ENCODE results near the gene RTF2. TPM values are rescaled to one million over a fixed set of nuclear protein-coding genes. Genes with fewer than 3 reads are reported as not detected.

Gene RTF2
- total RNA-seq, 2 experiments from 2014 or later: 52.7 to 55.2 TPM

DNA sequence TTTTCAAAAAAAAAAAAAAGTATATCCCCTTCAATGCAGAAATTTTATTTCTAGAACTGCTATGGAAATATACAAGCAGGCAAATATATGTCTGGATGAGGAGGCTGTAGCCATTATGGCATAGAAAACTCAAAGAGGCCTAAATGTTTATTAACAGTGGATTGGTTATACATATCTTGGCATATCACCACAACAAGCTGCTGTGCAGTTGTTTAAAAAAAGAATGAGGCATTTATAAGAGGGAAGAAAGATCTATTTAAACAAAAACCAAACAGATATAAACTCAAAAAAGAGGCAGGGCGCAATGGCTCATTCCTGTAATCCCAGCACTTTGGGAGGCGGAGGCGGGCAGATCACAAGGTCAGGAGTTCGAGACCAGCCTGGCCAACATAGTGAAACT lies 30.1 kb upstream of the RTF2 start:
- H3K4me1 Mint-ChIP-seq (ENCODE audit: low read depth): peaks cover 61% of the 10 kb centered on the region

DNA sequence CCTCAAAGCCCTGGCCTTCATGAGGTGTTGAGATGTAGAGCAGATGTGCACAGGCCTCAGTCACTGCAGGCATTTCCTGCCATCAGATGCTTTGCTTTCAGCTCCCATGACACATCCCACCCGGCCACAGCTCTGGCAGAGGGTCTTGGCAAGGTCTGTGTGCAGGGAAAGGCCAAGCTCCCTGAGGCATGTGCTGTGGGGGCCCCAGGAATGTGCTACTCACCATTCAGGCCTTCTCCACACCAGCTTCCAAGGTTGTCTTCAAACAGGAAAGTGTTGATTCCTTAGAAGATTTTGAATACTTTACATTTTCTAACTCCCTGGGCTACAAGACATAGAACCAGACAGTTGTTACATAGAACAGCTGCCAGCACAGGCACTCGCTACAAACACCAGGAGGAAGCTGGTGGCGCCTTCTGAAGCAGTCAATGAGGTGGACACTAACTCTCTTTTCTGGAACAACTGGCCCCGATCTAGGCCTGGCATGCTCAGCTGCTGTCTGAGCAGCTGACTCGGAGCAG lies 28.6 kb upstream of the RTF2 start:
- peak in 3 of 14 experiments; percentile 26 to 39 (median 37) for DNase-seq
- H3K4me1 ChIP-seq (ENCODE audit: insufficient read depth, low read length): peaks cover 61% of the 10 kb centered on the region
- CTCF ChIA-PET: interaction anchor here (0.9 kb wide), 1 partner anchor 28 kb away, joined by 3 read pairs; the partner anchor contains the start of gene CASS4

More for the DNA sequence above, 30.1 kb upstream of the RTF2 start:
- ATAC-seq (ENCODE audit: poor library complexity) (no peak), DNase-seq (no peak)
- CTCF ChIA-PET: no interaction called here
- Mint-ChIP-seq H3K27me3 (no peaks in the 10 kb centered on the region), H3K36me3 (ENCODE audit: low read depth) (peaks cover 58% of the 10 kb centered on the region), H3K9me3 (no peaks in the 10 kb centered on the region), H3K27ac (peak overlapping the region; percentile 64), H3K4me3 (no peak overlapping the region)
- Histone ChIP-seq H3K4me1 (ENCODE audit: insufficient read depth, low read length) (peaks cover 68% of the 10 kb centered on the region), H3K27me3 (ENCODE audit: control insufficient read depth in 1 of 2, insufficient read depth in 2 of 2, low read length in 2 of 2) (no peaks in the 10 kb centered on the region), H3K4me3 (ENCODE audit: low read length) (no peak overlapping the region), H3K27ac (ENCODE audit: low read depth in 1 of 2, low read length in 2 of 2) (no peak overlapping the region), H3K36me3 (ENCODE audit: insufficient read depth, low read length) (peaks cover 18% of the 10 kb centered on the region), H3K9me3 (ENCODE audit: control insufficient read depth in 1 of 2, insufficient read depth in 1 of 2, low read length in 2 of 2) (no peaks in the 10 kb centered on the region)
- intact Hi-C loops (cut with DNase I, micrococcal nuclease): no loop called here
- POLR2A ChIA-PET: interaction anchor here (0.9 kb wide), 1 partner anchor 27 kb away, joined by 4 read pairs; the partner anchor contains the start of gene CASS4
- TF ChIP-seq, protein P1, sequence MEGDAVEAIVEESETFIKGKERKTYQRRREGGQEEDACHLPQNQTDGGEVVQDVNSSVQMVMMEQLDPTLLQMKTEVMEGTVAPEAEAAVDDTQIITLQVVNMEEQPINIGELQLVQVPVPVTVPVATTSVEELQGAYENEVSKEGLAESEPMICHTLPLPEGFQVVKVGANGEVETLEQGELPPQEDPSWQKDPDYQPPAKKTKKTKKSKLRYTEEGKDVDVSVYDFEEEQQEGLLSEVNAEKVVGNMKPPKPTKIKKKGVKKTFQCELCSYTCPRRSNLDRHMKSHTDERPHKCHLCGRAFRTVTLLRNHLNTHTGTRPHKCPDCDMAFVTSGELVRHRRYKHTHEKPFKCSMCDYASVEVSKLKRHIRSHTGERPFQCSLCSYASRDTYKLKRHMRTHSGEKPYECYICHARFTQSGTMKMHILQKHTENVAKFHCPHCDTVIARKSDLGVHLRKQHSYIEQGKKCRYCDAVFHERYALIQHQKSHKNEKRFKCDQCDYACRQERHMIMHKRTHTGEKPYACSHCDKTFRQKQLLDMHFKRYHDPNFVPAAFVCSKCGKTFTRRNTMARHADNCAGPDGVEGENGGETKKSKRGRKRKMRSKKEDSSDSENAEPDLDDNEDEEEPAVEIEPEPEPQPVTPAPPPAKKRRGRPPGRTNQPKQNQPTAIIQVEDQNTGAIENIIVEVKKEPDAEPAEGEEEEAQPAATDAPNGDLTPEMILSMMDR (IDR thresholded peaks at IDR 0.05): no peak

DNA sequence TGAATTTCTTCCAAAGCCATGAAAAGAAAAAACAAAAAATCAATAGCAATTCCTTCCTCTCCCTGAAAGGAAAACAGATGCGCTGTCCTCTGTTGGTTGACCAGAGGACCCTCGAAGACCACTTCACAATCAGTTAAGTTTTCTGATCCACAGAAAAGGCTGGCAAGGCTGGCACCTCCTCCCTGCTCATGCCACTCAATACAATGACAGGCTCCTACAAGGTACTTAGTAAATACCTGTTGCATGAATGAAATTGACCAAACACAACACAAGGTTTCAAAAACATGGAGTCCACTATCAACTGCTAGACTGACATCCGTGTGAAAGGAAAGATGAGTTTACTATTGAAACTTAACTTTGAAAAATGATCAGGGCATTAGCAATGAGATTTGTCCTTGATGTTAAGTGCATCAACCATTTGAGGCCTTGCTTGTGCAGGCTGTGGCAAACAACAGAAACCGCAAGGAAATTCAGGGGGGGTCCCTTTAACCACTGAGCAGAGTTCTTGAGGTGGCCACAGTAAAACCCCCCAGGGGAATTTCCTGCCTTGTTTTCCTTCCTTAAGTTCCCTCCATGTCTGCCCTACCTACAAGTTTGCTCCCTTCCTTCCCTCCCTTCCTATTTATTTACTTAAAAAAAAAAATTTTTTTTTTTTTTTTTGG lies 27.9 kb upstream of the RTF2 start:
- Mint-ChIP-seq H3K27ac (peak overlapping the region; percentile 89), H3K4me3 (peak overlapping the region; percentile 81), H3K9me3 (no peaks in the 10 kb centered on the region), H3K4me1 (ENCODE audit: low read depth) (peaks cover 47% of the 10 kb centered on the region), H3K27me3 (no peaks in the 10 kb centered on the region), H3K36me3 (ENCODE audit: low read depth) (peaks cover 67% of the 10 kb centered on the region)
- POLR2A ChIA-PET: interaction anchor here (1.1 to 2.1 kb wide), 6 partner anchors 11 to 37 kb away, joined by 3 to 7 read pairs (median 6); partner anchors contain the start of gene CASS4
- Histone ChIP-seq H3K27ac (ENCODE audit: low read depth in 1 of 2, low read length in 2 of 2) (peak overlapping the region in 1 of 2 donors; percentile 32), H3K36me3 (ENCODE audit: insufficient read depth, low read length) (peaks cover 21% of the 10 kb centered on the region), H3K9me3 (ENCODE audit: control insufficient read depth in 1 of 2, insufficient read depth in 1 of 2, low read length in 2 of 2) (no peaks in the 10 kb centered on the region), H3K4me3 (ENCODE audit: low read length) (no peak overlapping the region), H3K27me3 (ENCODE audit: control insufficient read depth in 1 of 2, insufficient read depth in 2 of 2, low read length in 2 of 2) (no peaks in the 10 kb centered on the region), H3K4me1 (ENCODE audit: insufficient read depth, low read length) (peaks cover 61% of the 10 kb centered on the region)
- peak in 11 of 14 experiments; percentile 19 to 87 (median 41) for DNase-seq
- peak; percentile 51 for ATAC-seq (ENCODE audit: poor library complexity)
- TF ChIP-seq, protein P1 (IDR thresholded peaks at IDR 0.05): no peak
- intact Hi-C loops (cut with DNase I, micrococcal nuclease): loop anchor here in 1 of 2 experiments (2.0 kb wide), 1 partner anchor 28 kb away; the partner anchor contains the start of gene CASS4
- CTCF ChIA-PET: interaction anchor here (0.9 kb wide), 1 partner anchor 29 kb away, joined by 3 read pairs; the partner anchor contains the start of gene CASS4

More for the DNA sequence above, 28.6 kb upstream of the RTF2 start:
- intact Hi-C loops (cut with DNase I, micrococcal nuclease): loop anchor here in 1 of 2 experiments (2.0 kb wide), 1 partner anchor 27 kb away; the partner anchor contains the start of gene CASS4
- peaks cover 18% of the 10 kb centered on the region for H3K36me3 ChIP-seq (ENCODE audit: insufficient read depth, low read length)
- H3K27me3 ChIP-seq (ENCODE audit: control insufficient read depth in 1 of 2, insufficient read depth in 2 of 2, low read length in 2 of 2): no peaks in the 10 kb centered on the region
- no peaks in the 10 kb centered on the region for H3K9me3 ChIP-seq (ENCODE audit: control insufficient read depth in 1 of 2, insufficient read depth in 1 of 2, low read length in 2 of 2)
- POLR2A ChIA-PET: interaction anchor here (0.6 to 2.1 kb wide), 7 partner anchors 11 to 111 kb away, joined by 3 to 7 read pairs (median 5); partner anchors contain the start of gene CASS4
- TF ChIP-seq, protein P1 (IDR thresholded peaks at IDR 0.05): no peak
- H3K9me3 Mint-ChIP-seq: no peaks in the 10 kb centered on the region
- H3K27ac Mint-ChIP-seq: peak overlapping the region; percentile 89
- H3K27me3 Mint-ChIP-seq: no peaks in the 10 kb centered on the region
- peak; percentile 30 for ATAC-seq (ENCODE audit: poor library complexity)
- H3K27ac ChIP-seq (ENCODE audit: low read depth in 1 of 2, low read length in 2 of 2): peak overlapping the region; percentile 9 to 32
- peak overlapping the region; percentile 81 for H3K4me3 Mint-ChIP-seq
- H3K4me1 Mint-ChIP-seq (ENCODE audit: low read depth): peaks cover 50% of the 10 kb centered on the region
- H3K36me3 Mint-ChIP-seq (ENCODE audit: low read depth): peaks cover 61% of the 10 kb centered on the region
- H3K4me3 ChIP-seq (ENCODE audit: low read length): no peak overlapping the region

Data from CD4-positive, alpha-beta T cell (primary cell).